H1 (cell line): ENCODE measurements around the gene RRP9. TPM values are rescaled to one million over a fixed set of nuclear protein-coding genes. Genes with fewer than 3 reads are reported as not detected.
"Not testable (repeated sequence)": the region's sequence is repeated elsewhere in the genome, so short reads cannot be mapped to it uniquely, and the experiment has no call there.

Experiments
- CTCF ChIA-PET: fragments of 300-600 bp; sonication (Branson Sonifier 250); formaldehyde crosslinking; loops from one replicate; lab custom pipeline; 2021; ENCODE audit not compliant: partially characterized antibody; lab: Charles Lee
- POLR2A ChIA-PET: fragments of 300-600 bp; sonication (Branson Sonifier 250); formaldehyde crosslinking; loops from one replicate; lab custom pipeline; 2021; ENCODE audit warnings: inconsistent platforms; ENCODE audit not compliant: partially characterized antibody; lab: Charles Lee
- DNase-seq, 2 experiments: peaks; one replicate each; pipeline versions ENCODE4 v3.0.0 to v3.0.0-alpha.2; 2010 to 2022; ENCODE audit warnings: low spot score in 2 of 2, low read depth in 1 of 2, mixed read lengths in 1 of 2
- FAIRE-seq: peaks from 2 replicates; lab custom pipeline; 2011; peaks lifted over from hg19 to GRCh38; lab: Jason Lieb, UNC
- H2AFZ ChIP-seq: 2 replicates; pipeline ENCODE4 v1.8.1; 2012; ENCODE audit warnings: low read length, inconsistent platforms
- H2AK5ac ChIP-seq: 2 replicates; pipeline ENCODE4 v1.6.1; 2013; ENCODE audit warnings: low read depth, low read length
- H2BK120ac ChIP-seq: replicated peaks from 2 replicates; pipeline ENCODE3; 2013; ENCODE audit warnings: low read depth, low read length, inconsistent platforms
- H2BK12ac ChIP-seq: 2 replicates; pipeline ENCODE4 v1.6.1; 2013; ENCODE audit warnings: low read depth, low read length
- H2BK15ac ChIP-seq: 2 replicates; pipeline ENCODE4 v1.6.1; 2013; ENCODE audit warnings: low read length
- H2BK20ac ChIP-seq: 2 replicates; pipeline ENCODE4 v1.6.1; 2013; ENCODE audit warnings: low read length
- H2BK5ac ChIP-seq: 2 replicates; pipeline ENCODE4 v1.6.1; 2013; ENCODE audit warnings: low read depth, low read length
- H3K14ac ChIP-seq: 2 replicates; pipeline ENCODE4 v1.6.1; 2013; ENCODE audit warnings: inconsistent platforms; ENCODE audit not compliant: insufficient read length
- H3K18ac ChIP-seq: 2 replicates; pipeline ENCODE4 v1.6.1; 2013; ENCODE audit warnings: low read length; ENCODE audit errors: extremely low read depth
- H3K23ac ChIP-seq: 2 replicates; pipeline ENCODE4 v1.6.1; 2013; ENCODE audit warnings: inconsistent platforms; ENCODE audit not compliant: insufficient read length
- H3K23me2 ChIP-seq: 2 replicates; pipeline ENCODE4 v1.6.1; 2013; ENCODE audit warnings: low read depth, low read length
- H3K27ac ChIP-seq: 2 replicates; pipeline ENCODE4 v1.6.1; 2011; ENCODE audit warnings: low read depth, low read length, inconsistent platforms
- H3K27me3 ChIP-seq, 4 experiments: replicated peaks in 1 of 4; 1 replicate in 1 of 4; 2 replicates in 3 of 4; pipeline versions ENCODE4 v1.6.1 to v1.8.1; 2011 to 2013; ENCODE audit warnings: low read length in 3 of 4, mild to moderate bottlenecking in 3 of 4, inconsistent platforms in 2 of 4, mixed read lengths in 2 of 4, moderate library complexity in 1 of 4; ENCODE audit not compliant: control insufficient read depth in 3 of 4, insufficient read depth in 3 of 4; ENCODE audit errors: extremely low read depth in 1 of 4
- H3K36me3 ChIP-seq, 4 experiments: 2 replicates each; pipeline versions ENCODE4 v1.6.1 to v1.8.1; 2011 to 2013; ENCODE audit warnings: mild to moderate bottlenecking in 4 of 4, low read length in 3 of 4, moderate library complexity in 2 of 4, control low read depth in 1 of 4, inconsistent platforms in 1 of 4; ENCODE audit not compliant: insufficient read depth in 4 of 4, control insufficient read depth in 2 of 4
- H3K4ac ChIP-seq: replicated peaks from 2 replicates; pipeline ENCODE3; 2013; ENCODE audit warnings: low read length, low read depth, mixed read lengths, inconsistent platforms; ENCODE audit not compliant: insufficient read length
- H3K4me1 ChIP-seq, 4 experiments: replicated peaks in 1 of 4; 1 replicate in 1 of 4; 2 replicates in 3 of 4; pipeline versions ENCODE4 v1.6.1 to v1.8.1; 2011 to 2013; ENCODE audit warnings: low read length in 3 of 4, inconsistent platforms in 2 of 4, mixed read lengths in 1 of 4; ENCODE audit not compliant: insufficient read depth in 4 of 4, control insufficient read depth in 3 of 4
- H3K4me2 ChIP-seq, 2 experiments: 2 replicates each; pipeline versions ENCODE4 v1.6.1 to v1.8.1; 2011 to 2013; ENCODE audit warnings: low read depth in 2 of 2, low read length in 2 of 2, control low read depth in 1 of 2, inconsistent platforms in 1 of 2, mild to moderate bottlenecking in 1 of 2; ENCODE audit not compliant: insufficient read depth in 1 of 2
- H3K4me3 ChIP-seq, 4 experiments: fragments of 200-600, 300-600 bp in 1 of 4; sonication (generic), shearing (Covaris generic), sonication (Bioruptor Twin) in 1 of 4; 2 replicates each; pipeline versions ENCODE4 v1.5.1 to v1.8.1; 2011 to 2016; ENCODE audit warnings: low read length in 4 of 4, low read depth in 3 of 4, control low read depth in 2 of 4, inconsistent platforms in 2 of 4, mild to moderate bottlenecking in 2 of 4, mixed read lengths in 1 of 4, moderate library complexity in 1 of 4; ENCODE audit not compliant: insufficient read depth in 2 of 4; ENCODE audit errors: extremely low read depth in 1 of 4
- H3K56ac ChIP-seq: replicated peaks from 2 replicates; pipeline ENCODE3; 2013; ENCODE audit warnings: low read depth, mild to moderate bottlenecking, mixed read lengths, low read length, inconsistent platforms; ENCODE audit not compliant: insufficient read length
- H3K79me1 ChIP-seq: 2 replicates; pipeline ENCODE4 v1.6.1; 2013; ENCODE audit warnings: low read depth, low read length, control low read depth
- H3K79me2 ChIP-seq, 2 experiments: 2 replicates each; pipeline versions ENCODE4 v1.6.1 to v1.8.1; 2012 to 2013; ENCODE audit warnings: low read length in 2 of 2, mild to moderate bottlenecking in 2 of 2, inconsistent platforms in 1 of 2; ENCODE audit not compliant: insufficient read depth in 2 of 2, control insufficient read depth in 1 of 2
- H3K9ac ChIP-seq, 4 experiments: replicated peaks in 1 of 4; 1 replicate in 1 of 4; 2 replicates in 3 of 4; pipeline versions ENCODE4 v1.6.1 to v1.8.1; 2011 to 2013; ENCODE audit warnings: low read depth in 3 of 4, low read length in 3 of 4, control low read depth in 2 of 4, mild to moderate bottlenecking in 2 of 4, moderate library complexity in 2 of 4, inconsistent platforms in 1 of 4; ENCODE audit errors: extremely low read depth in 1 of 4
- H3K9me3 ChIP-seq, 2 experiments: 2 replicates each; pipeline versions ENCODE4 v1.6.1 to v1.8.1; 2012 to 2013; ENCODE audit warnings: mild to moderate bottlenecking in 2 of 2, moderate library complexity in 2 of 2, control low read depth in 1 of 2, inconsistent platforms in 1 of 2, low read depth in 1 of 2, low read length in 1 of 2, mixed read lengths in 1 of 2; ENCODE audit not compliant: insufficient read depth in 2 of 2
- H4K20me1 ChIP-seq, 2 experiments: replicated peaks in 1 of 2; 2 replicates each; pipeline versions ENCODE3 to v1.8.1; 2011 to 2013; ENCODE audit warnings: inconsistent platforms in 2 of 2, low read length in 2 of 2, mild to moderate bottlenecking in 1 of 2; ENCODE audit not compliant: insufficient read depth in 2 of 2, control insufficient read depth in 1 of 2
- H4K5ac ChIP-seq: 2 replicates; pipeline ENCODE4 v1.6.1; 2013; ENCODE audit warnings: low read length, low read depth, mixed read lengths, inconsistent platforms; ENCODE audit not compliant: insufficient read length
- H4K8ac ChIP-seq: 2 replicates; pipeline ENCODE4 v1.8.0; 2013; ENCODE audit warnings: mild to moderate bottlenecking, moderate library complexity, low read length, inconsistent platforms; ENCODE audit not compliant: insufficient read depth; ENCODE audit errors: extremely low read depth
- H4K91ac ChIP-seq: replicated peaks from 2 replicates; pipeline ENCODE3; 2013; ENCODE audit warnings: low read length, mixed read lengths, inconsistent platforms; ENCODE audit not compliant: insufficient read length
- WGBS, 2 experiments: shearing (Covaris generic) in 1 of 2; methylation state at CpG; one replicate each; pipeline versions ENCODE4 v1.1.6 to v1.1.7; 2013 to 2015; ENCODE audit warnings: low lambda C conversion rate in 2 of 2, mixed read lengths in 2 of 2, inconsistent platforms in 1 of 2, low coverage in 1 of 2, missing lambda C conversion rate in 1 of 2; ENCODE audit not compliant: insufficient replicate concordance in 2 of 2, insufficient coverage in 1 of 2, insufficient read length in 1 of 2; ENCODE audit errors: extremely low coverage in 1 of 2, missing lambda C conversion rate in 1 of 2; 5-methylcytosine and 5-hydroxymethylcytosine counted together
- polyA plus RNA-seq, 7 experiments: library from polyadenylated mRNA; depleted of rRNA in 3 of 7; stranded (reverse) in 5 of 7; unstranded in 2 of 7; fragments of >200 nt in 5 of 7; fragments of 200-250 nt in 2 of 7; gene quantifications; 1 replicate in 5 of 7; 2 replicates in 1 of 7; 4 replicates in 1 of 7; pipeline versions ENCODE4 v1.2.1 to v1.2.3, GENCODE V29; 2011 to 2013; ENCODE audit warnings: missing spikeins in 2 of 7, mixed read lengths in 2 of 7
- total RNA-seq: library from RNA; stranded (reverse); fragmentation: NEBNext Ultra II Directional; extraction: Animal tissue kit (Norgen Biotek cat#: 25700); gene quantifications from 2 replicates; pipeline ENCODE4 v1.2.1, GENCODE V29; 2021

The RRP9 gene
- total and polyA plus RNA-seq, 2 of the 8 experiments (the other 6 are each of a cell fraction or from before 2014, with no cell fraction given): 55.6 to 68.9 TPM

DNA sequence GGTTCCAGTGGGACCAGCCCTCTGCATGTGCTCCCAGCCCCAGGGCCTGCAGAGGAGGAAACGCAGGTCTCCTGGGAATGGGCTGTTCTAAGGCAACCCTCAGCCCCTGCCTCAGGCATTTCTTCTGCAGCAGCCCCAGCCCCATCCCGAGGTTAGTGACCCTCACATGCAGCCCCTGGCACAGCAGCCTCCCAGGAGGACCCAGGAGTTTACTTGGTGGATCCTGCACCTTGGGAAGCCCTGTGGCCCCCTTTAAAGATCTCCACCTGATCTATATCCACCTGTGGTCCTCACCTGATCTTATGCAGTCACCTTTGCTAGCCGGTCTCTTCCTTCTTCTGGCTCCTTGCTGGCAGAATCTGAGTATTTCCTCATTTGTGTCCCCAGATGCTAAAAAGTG lies 12.7 kb downstream of the RRP9 start:
- H2BK5ac ChIP-seq, H4K8ac ChIP-seq, H2BK120ac ChIP-seq, H3K4me2 ChIP-seq, H3K23me2 ChIP-seq, H3K9ac ChIP-seq, H3K79me1 ChIP-seq, H3K4me1 ChIP-seq, H2AK5ac ChIP-seq, H3K79me2 ChIP-seq, H2BK12ac ChIP-seq, H3K23ac ChIP-seq, H2AFZ ChIP-seq, H2BK20ac ChIP-seq, H3K27ac ChIP-seq, H4K91ac ChIP-seq, H2BK15ac ChIP-seq, FAIRE-seq, H3K4ac ChIP-seq, H3K18ac ChIP-seq, H3K4me3 ChIP-seq, H4K5ac ChIP-seq, H3K14ac ChIP-seq, H3K9me3 ChIP-seq, H3K27me3 ChIP-seq, DNase-seq, H3K56ac ChIP-seq: not testable (repeated sequence)
- 83% methylated on average over 3 of the region's 3 CpGs; no CpG with 5 or more reads in 1 of the 2 experiments for WGBS, 2 experiments
- Histone ChIP-seq H4K20me1 (peaks cover 0 to 11% of the 10 kb centered on the region in 2 experiments), H3K36me3 (peaks cover 4 to 12% (median 9%) of the 10 kb centered on the region in 4 experiments; a peak in 5 of 8 replicates)
- CTCF ChIA-PET: interaction anchor here (0.6 to 1.1 kb wide), 2 partner anchors 45 to 815 kb away, joined by 3 read pairs; partner anchors contain the start of gene ABHD14B
- POLR2A ChIA-PET: interaction anchor here (1.0 to 2.4 kb wide), 3 partner anchors 10 to 54 kb away, joined by 3 to 7 read pairs (median 3); partner anchors contain the start of genes ACY1 and RRP9
